ENCODE results near the gene RNLS.

Gene RNLS

DNA sequence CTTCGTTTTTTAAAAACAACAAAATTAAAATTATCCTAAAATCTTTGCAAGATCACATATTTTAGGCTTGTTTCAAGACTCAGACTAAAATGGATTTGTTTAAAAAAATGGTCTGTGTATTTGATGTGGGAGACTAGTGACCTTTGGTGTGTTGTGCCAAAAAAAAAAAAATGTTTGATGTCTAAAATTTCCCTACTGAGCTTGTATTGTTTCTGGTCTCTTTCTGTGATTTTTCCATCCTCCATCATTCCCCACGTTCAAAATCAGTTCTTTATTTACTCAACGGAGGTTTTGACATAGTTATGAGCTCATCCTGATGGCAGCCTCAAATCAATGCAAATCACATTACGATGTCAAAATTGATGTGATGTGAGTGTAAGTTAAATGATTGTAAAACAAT is 326.2 kb downstream of the RNLS start:
- no peak for DNase-seq (ENCODE audit: low read depth in 2 of 2)

DNA sequence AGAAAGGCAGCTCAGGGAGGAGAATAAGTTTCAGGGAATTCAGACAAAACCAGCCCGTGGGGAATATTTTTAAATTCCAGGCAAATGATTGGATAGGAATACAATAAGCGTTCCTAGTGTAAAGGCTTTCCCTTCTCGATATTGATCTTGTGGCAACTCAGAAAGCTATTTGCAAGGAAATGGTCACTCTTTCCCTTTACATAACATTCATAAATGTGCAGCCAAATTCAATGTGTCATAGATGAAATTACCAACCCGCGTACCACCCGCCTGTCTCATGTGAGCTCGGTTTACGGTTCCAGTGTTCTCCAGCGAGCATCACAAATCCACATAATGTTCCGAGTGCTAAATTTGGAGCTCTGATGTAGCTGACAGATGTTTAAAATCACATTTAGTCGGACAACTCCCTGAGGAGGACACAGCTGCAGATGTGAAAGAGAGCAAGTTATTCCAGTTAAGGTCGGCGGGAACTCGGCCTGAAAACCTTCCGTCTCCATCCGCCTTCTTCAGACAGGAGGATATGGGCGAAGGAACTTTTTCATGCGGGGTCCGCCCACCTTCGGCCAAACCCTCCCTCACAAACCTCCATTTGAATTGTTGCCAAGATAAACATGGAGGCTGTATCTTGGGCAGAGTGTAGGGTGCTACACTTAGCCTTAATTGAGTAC is 327.0 kb downstream of the RNLS start:
- DNase-seq (ENCODE audit: low read depth in 2 of 2): no peak

DNA sequence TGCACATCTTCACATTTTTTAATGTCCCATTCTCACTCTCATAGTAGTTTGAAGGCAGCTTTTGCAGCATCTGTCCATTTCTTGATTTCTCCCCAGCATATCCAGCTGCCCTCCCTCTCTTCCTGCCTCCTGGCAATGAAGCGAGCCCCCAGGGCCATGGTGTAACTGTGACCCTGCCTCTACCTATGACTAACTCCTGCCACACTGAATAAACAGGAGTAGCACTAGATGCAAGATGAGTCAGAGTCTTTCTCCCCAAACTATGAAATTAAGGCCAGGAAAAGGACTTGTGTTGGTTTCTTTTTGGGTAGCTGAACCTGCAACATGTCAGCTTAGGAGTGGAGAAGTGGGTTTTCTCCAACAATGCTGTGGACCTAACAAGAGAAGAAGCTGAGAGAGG is 329.0 kb downstream of the RNLS start:
- DNase-seq (ENCODE audit: low read depth in 2 of 2): no peak

DNA sequence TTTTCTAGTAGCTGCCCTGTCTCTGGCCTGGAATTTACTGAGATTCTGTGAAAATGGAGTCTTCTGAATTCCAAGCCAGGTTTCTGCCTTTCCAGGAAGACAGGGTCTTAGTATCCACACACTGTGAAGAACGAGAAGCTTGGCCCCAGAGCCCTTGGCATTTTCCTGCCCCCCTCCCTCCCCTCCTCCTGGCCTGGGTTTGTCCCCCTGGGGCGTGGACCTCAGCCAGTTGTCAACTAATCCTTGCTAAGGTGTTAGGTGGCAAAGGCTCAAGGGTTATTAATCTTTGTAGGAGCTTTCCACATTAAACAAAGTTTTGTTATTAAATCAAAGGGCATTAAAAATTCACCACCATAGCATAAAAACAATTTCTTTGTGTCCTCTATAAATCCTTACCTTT is 329.5 kb downstream of the RNLS start:
- no peak for DNase-seq (ENCODE audit: low read depth in 2 of 2)

DNA sequence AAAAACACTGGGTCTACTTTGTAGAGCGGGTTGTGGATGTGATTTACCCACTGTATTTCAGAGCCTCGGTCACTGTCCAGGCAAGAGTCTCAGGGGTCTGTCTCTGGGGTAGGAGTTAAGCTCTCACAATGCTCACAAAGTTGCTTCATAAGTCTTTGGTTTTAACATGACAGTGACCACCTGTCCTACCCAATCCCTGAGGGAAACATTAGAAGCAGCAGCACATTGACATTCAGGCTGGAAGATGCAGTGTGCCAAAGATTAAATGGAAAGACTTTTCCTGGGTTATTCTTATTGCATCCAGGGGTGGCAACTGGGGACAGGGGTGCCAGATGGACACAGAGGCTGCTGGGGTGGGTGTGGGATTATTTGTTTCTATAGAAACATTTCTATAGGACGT is 330.0 kb downstream of the RNLS start:
- DNase-seq (ENCODE audit: low read depth in 2 of 2): no peak

DNA sequence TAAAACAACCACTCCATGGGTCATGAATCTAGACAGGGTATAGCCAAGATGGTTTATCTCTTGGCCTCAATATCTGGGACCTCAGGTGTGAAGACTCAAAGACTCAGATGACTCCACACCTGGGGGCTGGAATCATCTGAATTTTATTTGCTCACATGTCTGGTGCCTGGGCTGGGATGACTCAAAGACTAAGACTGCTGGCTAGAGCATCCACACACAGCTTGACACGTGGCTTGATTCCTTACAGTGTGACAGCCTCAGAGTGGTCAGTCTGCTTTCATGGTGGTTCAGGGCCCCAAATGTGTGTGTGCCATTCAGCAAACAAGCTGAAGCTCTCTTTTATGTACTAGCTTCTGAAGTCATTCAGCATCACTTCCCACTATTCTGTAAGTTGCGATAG is 333.7 kb downstream of the RNLS start:
- no peak for DNase-seq (ENCODE audit: low read depth in 2 of 2)

DNA sequence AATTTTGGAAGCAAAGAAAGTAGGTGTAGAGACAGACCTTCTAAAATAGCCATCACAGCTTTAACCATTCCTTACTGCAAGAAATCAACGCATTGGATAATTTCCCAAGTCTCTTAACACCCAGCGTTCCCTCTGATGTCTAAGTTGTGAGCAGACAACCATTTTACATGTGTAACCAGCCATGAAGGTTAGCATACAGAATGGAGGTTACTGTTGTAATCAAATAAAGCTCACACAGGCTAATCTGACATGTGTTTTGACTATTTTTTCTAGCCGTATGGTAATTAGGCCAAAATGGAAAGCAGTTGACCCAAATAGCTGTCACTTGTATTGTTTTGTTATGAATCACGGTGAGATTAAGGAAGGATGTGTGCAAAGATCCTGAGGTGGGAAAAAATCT is 336.4 kb downstream of the RNLS start:
- DNase-seq (ENCODE audit: low read depth in 2 of 2): no peak

DNA sequence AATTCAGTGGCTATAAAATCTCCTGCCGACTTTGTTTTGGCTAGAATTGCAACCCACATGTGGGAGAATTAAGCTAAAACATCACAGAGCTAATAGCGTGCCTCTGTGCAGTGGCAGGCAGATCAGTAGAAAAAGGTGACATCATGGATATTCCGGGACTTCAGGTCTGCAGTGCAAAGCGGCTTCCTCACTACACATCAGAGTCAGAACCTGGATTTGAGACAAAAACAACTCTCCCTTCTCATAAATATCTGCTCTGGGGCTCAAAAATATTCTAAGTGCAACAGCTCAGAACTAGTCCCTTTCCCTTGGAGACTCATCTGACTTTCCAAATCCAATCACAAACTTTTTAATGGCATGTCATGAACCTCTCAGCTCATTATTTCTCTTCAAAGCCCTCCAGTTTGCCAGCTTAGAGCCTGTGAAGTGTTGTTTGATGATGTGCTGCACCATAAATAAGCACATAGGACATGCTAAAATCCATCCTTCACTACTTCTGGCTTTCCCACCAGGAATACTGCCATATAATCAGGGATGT is 337.1 kb downstream of the RNLS start:
- no peak for DNase-seq (ENCODE audit: low read depth in 2 of 2)

DNA sequence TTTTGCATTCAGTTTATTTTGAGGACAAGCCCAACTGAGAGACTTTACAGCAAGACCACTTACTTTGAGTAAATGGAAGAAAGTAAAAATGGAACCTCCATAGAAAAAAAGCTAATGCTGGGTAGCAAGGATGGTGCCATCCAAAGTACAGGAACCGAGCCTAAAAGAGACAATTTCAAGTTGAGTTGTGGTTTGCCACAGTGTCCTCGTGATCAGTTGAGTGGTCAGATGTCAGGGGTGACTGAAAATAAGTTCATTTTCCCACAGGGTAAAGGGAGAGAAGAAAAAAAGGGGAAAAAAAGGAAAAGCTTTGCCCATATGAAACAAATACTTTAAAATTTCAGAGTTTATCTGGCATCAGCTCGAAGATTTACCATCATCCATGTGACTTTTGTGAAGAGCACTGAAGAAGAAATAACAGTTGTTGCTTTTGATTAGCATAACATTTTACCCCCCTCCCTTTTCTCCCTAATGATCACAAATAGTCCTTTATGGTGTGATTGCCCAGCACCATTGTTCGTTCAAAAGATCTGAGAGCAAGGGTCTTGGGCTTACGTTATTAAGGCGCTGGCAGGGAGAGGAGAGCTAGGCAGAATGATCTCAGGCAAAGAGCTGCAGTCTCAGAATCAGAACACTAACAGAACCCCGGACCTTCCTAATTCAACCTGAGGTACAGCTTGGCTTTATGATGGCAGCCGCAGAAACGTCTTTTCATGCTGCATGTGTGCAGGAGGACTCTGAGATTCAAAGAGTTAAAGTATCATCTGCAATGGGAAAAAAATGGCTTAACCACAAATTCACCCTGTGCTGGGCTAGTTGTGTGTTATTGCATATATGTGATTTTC is 338.1 kb downstream of the RNLS start:
- no peak for DNase-seq (ENCODE audit: low read depth in 2 of 2)

DNA sequence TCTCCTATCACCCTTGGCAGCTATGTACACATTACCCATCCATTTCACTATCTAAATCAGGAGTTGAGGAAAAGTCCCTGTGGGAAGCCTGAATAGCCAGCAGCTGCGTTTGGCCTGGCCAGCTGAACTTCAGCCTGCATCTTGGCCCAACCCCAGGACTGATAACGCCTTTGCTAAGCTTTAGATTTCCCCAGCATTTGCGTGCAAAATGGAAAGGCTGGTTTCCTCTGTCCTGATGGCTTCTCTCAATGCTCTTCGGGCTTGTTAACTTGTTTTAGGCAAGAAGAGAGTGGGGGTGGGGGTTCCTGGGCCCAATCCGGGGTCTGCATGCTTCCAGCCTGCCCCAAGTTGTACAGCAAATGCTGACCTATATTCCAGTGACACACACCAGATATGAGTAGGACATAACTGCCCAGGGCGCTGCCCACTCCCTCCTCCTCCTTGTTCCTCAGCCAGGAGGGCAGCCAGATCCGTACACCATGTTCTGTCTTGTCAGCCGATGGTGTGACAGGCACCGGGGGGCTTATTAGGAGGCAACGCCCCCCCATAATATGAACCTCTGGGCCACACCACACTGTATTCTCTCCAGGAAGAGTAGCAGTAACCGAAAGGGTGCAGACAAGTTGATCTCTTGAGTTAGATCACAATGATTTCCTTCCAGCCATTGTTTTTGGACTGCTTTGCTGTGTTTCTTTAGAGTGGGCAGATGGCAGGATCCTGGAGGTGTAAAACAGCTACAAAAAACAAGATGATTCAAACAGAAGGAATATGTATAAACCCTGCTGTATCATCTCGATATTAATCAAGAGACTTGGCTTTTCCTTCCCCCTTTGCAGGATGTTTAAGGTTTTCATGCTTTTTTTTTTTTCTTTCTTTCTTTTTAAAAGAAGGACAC is 339.0 kb downstream of the RNLS start:
- no peak for DNase-seq (ENCODE audit: low read depth in 2 of 2)

DNA sequence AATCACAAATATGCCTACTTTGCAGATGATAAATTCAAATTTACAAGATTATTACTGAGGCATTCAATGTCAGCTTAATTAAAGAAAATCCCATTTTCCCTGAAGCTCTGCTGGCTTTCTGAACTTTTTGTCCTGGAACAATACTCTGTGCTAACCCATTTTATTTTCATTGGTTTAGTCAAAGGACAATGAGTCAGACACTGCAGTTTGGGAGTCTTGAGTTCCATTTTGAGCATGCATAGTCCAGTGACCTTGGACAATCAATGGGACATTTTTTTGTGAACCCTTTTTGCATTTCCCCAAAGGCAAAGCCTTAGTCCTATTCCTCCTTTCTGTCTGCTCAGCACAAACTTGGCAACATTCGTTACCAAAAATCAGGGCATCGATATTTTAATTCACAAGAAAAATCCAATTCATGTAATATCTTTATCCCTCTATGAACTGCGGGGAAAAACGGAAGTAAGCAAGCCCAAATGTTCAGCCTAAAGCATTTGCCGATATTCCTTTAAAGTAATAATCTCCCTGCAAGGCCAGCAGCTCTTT is 339.8 kb downstream of the RNLS start:
- no peak for DNase-seq (ENCODE audit: low read depth in 2 of 2)

DNA sequence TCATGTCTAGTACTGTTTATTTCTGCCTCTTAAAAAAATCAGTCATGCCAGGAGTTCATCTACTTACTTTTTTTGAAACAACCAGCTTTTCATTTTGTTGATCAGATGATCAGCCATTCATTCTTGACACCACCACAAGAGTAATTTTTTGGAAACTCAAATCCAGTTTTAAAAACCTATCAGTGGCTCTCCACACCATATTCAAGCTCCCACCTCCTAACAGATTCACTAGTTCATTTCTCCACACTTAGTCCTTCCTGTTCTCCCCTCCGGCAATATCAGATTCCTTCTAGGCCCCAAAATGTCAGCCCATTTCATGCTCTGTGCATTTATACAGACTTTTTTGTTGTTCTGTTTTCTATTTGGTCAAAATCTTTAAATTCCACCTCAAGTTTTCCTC is 341.6 kb downstream of the RNLS start:
- no peak for DNase-seq (ENCODE audit: low read depth in 2 of 2)

DNA sequence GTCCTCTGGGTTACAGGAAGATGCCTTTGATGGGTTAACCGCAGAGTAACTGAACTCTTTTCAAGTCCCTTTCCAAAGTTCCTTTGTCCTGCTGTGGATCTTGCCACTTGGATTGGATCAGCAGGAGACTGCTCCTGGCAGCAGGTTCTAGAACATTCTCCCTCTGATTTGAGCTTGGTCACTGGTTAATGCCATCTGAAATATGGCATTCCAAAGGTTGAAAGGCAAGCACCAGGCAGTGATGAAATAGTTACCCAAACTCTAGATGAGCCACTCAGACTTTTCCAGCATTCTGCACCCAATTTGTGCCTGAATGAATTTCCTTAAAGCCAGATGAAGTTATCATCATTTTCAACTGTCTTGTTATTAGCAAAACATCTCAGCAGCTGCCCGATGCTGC is 343.9 kb downstream of the RNLS start:
- no peak for DNase-seq (ENCODE audit: low read depth in 2 of 2)

DNA sequence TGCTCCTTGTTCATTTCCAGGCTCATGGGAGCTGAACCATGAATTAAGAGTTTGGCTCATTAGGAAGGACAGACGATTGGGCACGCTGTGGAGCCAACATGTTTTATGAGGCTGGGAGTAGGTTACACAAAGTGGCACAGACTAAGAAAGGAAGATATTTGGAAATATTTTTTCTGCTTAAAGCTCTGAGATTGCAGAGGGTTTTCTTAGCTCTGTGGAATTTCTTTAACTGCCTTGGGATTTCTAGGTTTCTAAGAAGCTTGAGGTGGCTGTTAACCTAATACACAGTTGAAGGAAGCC is 344.6 kb downstream of the RNLS start:
- no peak for DNase-seq (ENCODE audit: low read depth in 2 of 2)

DNA sequence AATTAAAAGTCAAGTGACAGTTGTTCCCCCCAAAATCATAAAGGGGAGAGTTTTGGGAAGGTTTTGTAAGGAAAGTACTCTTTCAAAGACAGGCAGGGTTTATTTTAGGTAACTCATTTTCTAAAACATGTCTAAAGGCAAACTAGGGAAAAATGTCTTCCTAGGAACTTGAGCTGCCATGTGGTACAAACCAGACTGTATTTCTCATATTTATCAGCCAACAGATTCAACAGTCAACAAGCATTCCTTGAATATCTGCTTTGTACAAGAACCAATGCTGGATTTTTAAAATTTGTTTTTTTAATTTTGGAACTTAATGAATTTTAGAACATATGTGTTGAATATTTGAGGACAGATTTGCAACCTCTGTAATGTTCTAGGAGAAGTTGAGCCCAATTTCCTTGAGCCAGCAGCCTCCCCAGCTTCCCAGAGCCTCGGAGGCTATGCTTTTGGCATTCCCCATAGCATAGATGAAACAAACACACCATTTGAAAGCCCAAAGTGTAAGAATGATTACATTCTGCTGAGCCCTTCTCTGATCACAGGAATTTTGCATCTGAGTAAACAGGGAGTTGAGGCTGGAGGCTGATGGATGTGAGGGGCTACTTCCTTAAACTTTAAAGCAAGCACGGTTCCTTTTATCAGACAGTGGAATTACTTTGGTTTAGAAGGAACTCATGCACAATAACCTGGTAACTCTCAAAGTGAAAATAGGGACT is 345.1 kb downstream of the RNLS start:
- DNase-seq (ENCODE audit: low read depth in 2 of 2): no peak

DNA sequence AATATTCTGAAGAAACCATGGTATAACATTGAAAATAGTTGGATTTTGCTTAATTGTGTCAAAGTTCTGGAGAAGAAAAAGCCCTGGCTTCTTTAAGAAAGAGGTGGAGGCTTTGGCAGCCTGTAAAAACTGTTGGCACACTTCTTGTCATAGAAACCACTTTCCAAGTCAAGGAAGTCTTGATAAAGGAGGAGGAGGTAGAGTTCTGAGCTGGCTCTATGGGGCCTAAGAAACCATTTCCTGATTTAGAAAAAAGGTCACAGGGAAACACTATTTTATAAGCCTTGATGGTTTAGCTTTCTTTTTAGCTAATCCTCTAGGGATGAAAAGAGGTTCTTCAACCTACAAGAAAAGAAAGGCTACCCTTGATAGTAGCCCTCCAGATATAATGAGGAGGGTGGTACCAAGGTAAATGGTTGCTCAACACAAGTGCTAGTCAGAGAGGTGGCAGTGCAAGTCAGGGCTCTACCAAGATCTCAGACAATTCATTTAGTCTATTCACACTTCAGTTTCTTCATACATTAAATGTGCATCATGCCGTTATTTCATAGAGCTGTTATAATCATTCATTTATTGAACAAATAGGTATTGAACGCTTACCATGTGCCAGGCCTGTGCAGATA is 346.9 kb downstream of the RNLS start:
- no peak for DNase-seq (ENCODE audit: low read depth in 2 of 2)

DNA sequence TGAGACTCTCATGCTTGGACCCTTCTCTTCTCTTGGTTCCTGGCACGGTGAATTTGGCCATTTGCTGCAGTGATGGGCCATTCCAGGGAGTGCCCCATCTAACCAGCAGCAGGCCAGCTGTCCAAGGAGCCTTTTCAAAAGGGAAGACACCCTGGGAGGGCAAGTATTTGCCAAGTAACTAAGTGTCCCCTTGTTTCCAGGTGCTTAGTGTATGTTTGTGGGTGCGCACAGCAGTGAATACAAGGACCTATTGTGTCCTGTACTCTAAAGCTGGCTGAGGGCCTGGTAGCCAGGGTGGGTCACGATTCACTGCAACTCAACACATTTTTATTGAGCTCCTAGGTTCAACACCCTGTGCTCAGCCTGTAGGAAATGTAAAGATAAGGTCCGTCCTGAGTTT is 348.8 kb downstream of the RNLS start:
- no peak for DNase-seq (ENCODE audit: low read depth in 2 of 2)

DNA sequence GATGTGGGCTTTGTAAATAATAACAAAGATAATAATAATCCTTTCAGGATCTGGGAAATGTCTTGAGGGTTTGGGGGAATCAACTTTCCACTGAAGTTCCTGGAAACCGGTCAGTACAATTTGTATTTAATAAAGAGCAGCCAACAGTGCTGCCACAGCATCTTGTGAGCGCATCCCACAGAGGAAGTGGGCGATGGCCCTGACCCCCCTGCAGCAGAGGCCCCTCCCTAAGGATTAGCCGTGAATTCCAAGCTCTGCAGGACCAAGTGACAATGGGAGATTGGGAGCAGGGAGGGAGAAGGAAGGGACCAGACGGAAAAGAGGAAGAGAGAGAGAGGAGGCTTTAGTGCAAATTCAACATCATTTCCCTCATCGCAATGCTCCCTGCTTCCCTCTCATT is 349.2 kb downstream of the RNLS start:
- no peak for DNase-seq (ENCODE audit: low read depth in 2 of 2)

DNA sequence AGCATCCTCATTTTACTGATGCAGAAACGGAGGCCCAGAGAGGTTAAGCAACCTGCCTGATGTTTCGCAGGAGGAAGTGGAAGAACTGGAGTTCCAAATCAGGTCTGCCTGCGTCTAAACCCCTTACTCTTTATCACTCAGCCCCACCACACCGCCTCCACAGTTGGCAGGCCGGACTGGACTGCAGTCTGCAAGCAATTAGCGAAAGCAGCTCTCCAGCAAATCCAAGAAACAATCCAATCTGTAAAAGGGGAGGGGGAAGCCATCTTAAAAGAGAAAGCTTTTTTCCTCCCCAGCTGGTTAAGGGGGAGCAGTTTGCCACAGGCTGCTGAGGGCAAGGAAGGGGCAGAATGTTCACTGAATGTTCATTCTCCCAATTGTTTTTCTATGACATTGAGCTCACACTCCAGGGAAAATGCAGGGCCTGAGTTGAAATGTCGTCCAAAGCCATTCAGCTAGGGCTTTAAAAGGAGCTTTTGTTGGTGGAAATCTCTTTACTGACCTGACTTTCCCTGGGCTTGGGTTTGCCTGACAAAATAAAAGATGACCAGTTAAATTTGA is 350.1 kb downstream of the RNLS start:
- DNase-seq (ENCODE audit: low read depth in 2 of 2): no peak

DNA sequence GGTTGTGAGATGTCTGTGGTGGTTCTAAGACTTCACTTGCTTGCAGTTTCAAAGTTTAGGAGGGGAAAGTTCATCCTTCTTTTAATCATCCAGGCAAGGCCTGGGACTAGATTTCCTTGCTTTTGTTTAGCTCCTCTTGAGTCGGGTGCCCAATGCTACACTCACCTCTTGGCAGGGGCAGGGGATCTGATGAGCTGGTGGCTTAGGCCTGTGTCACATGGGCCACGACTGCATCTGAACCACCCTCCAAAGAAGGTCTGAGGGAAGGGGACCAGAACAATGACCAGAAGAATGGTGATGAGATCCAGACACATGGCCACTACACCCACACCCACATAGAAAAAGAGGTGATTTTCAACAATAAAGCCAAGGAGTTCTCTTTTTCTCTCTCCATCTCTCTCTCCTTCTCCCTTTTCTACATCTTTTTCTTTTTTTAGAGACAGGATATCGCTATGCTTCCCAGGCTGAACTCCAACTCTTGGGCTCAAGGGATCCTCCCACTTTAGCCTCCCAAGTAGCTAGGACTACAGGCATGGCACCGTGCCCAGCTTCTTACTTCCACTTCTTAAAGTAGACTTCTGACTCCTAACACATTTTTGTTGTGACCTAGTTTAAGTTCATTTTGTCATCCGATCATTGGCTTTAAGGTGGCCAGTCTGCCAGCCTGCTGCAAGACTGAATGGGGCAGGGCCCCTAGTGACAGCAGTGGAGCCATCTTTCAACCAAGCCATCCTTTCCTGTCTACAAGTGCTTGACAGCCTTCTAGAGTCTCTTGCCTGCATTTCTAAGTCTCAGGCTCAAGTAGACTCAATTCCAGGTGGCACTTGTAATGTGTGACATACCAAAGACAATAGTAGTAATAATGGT is 350.9 kb downstream of the RNLS start:
- no peak for DNase-seq (ENCODE audit: low read depth in 2 of 2)
